ENCODE data around the gene ARHGAP1.

Gene ARHGAP1

GRCh38 chr11:46692450-46692849 lies 8.0 kb downstream of the ARHGAP1 start:
- no peak for DNase-seq

- DNase-seq = no peak
These were observed 9.7 kb downstream of the ARHGAP1 start for GRCh38 chr11:46690702-46691101.

- DNase-seq = no peak
These were observed 13.3 kb downstream of the ARHGAP1 start for GRCh38 chr11:46686886-46687795.

GRCh38 chr11:46684367-46684766 lies 16.1 kb downstream of the ARHGAP1 start:
- DNase-seq = no peak

- no peak for DNase-seq
These were observed 17.4 kb downstream of the ARHGAP1 start for GRCh38 chr11:46682773-46683752.

GRCh38 chr11:46681814-46682213 lies 18.6 kb downstream of the ARHGAP1 start:
- no peak for DNase-seq

GRCh38 chr11:46680815-46681214 lies 19.6 kb downstream of the ARHGAP1 start:
- no peak for DNase-seq

GRCh38 chr11:46680164-46680760 lies 20.2 kb downstream of the ARHGAP1 start:
- DNase-seq = no peak

GRCh38 chr11:46679241-46680163 lies 20.9 kb downstream of the ARHGAP1 start:
- DNase-seq = no peak

GRCh38 chr11:46678741-46679130 lies 21.7 kb downstream of the ARHGAP1 start:
- DNase-seq = no peak

- no peak for DNase-seq
These were observed 22.3 kb downstream of the ARHGAP1 start for GRCh38 chr11:46677991-46678740.

- no peak for DNase-seq
These were observed 23.2 kb downstream of the ARHGAP1 start for GRCh38 chr11:46677169-46677568.

- DNase-seq = no peak
These were observed 23.8 kb downstream of the ARHGAP1 start for GRCh38 chr11:46676436-46677158.

GRCh38 chr11:46675949-46676348 lies 24.5 kb downstream of the ARHGAP1 start:
- no peak for DNase-seq

GRCh38 chr11:46675288-46675851 lies 25.0 kb downstream of the ARHGAP1 start:
- peak; percentile 69 for DNase-seq

- peak; percentile 98 for DNase-seq
These were observed 25.7 kb downstream of the ARHGAP1 start for GRCh38 chr11:46674463-46675287.

- DNase-seq = peak; percentile 58
These were observed 26.5 kb downstream of the ARHGAP1 start for GRCh38 chr11:46673713-46674462.

- no peak for DNase-seq
These were observed 28.0 kb downstream of the ARHGAP1 start for GRCh38 chr11:46672381-46672839.
